ENCODE measurements around the gene SLC9C2. TPM values are rescaled to one million over a fixed set of nuclear protein-coding genes. Genes with fewer than 3 reads are reported as not detected.
"Not testable (repeated sequence)": the region's sequence is repeated elsewhere in the genome, so short reads cannot be mapped to it uniquely, and the experiment has no call there.

The SLC9C2 gene
- total RNA-seq, 1 experiment from 2014 or later = not detected

GRCh38 chr1:173601588-173601987, 1.3 kb downstream of the SLC9C2 start:
- peaks cover 11% of the 10 kb centered on the region for H3K9me3 Mint-ChIP-seq
- no peak overlapping the region for H3K27ac Mint-ChIP-seq
- H3K4me1 Mint-ChIP-seq = no peaks in the 10 kb centered on the region
- H3K36me3 Mint-ChIP-seq = no peaks in the 10 kb centered on the region
- H3K27me3 Mint-ChIP-seq (ENCODE audit: low read depth) = no peaks in the 10 kb centered on the region; the same call in 1 of the 2 replicates
- ChIA-PET POLR2A (no interaction called here), CTCF (no interaction called here)
- ATAC-seq = no peak
- no peak for DNase-seq (ENCODE audit: low spot score)
- H3K4me3 Mint-ChIP-seq = no peak overlapping the region
- TF ChIP-seq GABPB1 (CRISPR knock-in tag; IDR thresholded peaks at IDR 0.05) (no peak), TEAD1 (CRISPR knock-in tag; IDR thresholded peaks at IDR 0.05) (no peak), SMAD4 (CRISPR knock-in tag; IDR thresholded peaks at IDR 0.05) (no peak)

GRCh38 chr1:173596097-173596825, 6.6 kb downstream of the SLC9C2 start:
- no peaks in the 10 kb centered on the region; the same call in 1 of the 2 replicates for H3K27me3 Mint-ChIP-seq (ENCODE audit: low read depth)
- no peaks in the 10 kb centered on the region for H3K36me3 Mint-ChIP-seq
- no peaks in the 10 kb centered on the region for H3K4me1 Mint-ChIP-seq
- no peak for ATAC-seq
- H3K4me3 Mint-ChIP-seq = no peak overlapping the region
- CTCF ChIA-PET = no interaction called here
- H3K27ac Mint-ChIP-seq = no peak overlapping the region
- POLR2A ChIA-PET = no interaction called here
- H3K9me3 Mint-ChIP-seq = peaks cover 10% of the 10 kb centered on the region
- DNase-seq (ENCODE audit: low spot score) = no peak
- no peak for TF ChIP-seq FOXK1 (CRISPR knock-in tag; IDR thresholded peaks at IDR 0.05)
- TF ChIP-seq NFATC4 (CRISPR knock-in tag; IDR thresholded peaks at IDR 0.05) = no peak
- TF ChIP-seq, protein P1, sequence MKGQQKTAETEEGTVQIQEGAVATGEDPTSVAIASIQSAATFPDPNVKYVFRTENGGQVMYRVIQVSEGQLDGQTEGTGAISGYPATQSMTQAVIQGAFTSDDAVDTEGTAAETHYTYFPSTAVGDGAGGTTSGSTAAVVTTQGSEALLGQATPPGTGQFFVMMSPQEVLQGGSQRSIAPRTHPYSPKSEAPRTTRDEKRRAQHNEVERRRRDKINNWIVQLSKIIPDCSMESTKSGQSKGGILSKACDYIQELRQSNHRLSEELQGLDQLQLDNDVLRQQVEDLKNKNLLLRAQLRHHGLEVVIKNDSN (CRISPR knock-in tag; IDR thresholded peaks at IDR 0.05) = no peak
- TF ChIP-seq GRHL2 (CRISPR knock-in tag; IDR thresholded peaks at IDR 0.05; ENCODE audit: insufficient replicate concordance, severe bottlenecking) = no peak
- TF ChIP-seq HMGA2 (CRISPR knock-in tag; IDR thresholded peaks at IDR 0.05) = no peak
- TF ChIP-seq ZNF138 (CRISPR knock-in tag; conservative IDR thresholded peaks at IDR 0.05) = no peak
- no peak for TF ChIP-seq SP1 (CRISPR knock-in tag; conservative IDR thresholded peaks at IDR 0.05)
- TF ChIP-seq, protein P2, sequence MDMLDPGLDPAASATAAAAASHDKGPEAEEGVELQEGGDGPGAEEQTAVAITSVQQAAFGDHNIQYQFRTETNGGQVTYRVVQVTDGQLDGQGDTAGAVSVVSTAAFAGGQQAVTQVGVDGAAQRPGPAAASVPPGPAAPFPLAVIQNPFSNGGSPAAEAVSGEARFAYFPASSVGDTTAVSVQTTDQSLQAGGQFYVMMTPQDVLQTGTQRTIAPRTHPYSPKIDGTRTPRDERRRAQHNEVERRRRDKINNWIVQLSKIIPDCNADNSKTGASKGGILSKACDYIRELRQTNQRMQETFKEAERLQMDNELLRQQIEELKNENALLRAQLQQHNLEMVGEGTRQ (CRISPR knock-in tag; IDR thresholded peaks at IDR 0.05) = no peak
- TF ChIP-seq NFYB (CRISPR knock-in tag; conservative IDR thresholded peaks at IDR 0.05; ENCODE audit: low read depth) = no peak
- no peak for TF ChIP-seq MYBL2 (CRISPR knock-in tag; IDR thresholded peaks at IDR 0.05)
- TF ChIP-seq SOX15 (CRISPR knock-in tag; IDR thresholded peaks at IDR 0.05) = no peak
- no peak for TF ChIP-seq GABPB1 (CRISPR knock-in tag; IDR thresholded peaks at IDR 0.05)

- H3K9me3 Mint-ChIP-seq; ATAC-seq; H3K4me3 Mint-ChIP-seq; POLR2A ChIA-PET; H3K4me1 Mint-ChIP-seq; H3K36me3 Mint-ChIP-seq; H3K27ac Mint-ChIP-seq; H3K27me3 Mint-ChIP-seq (ENCODE audit: low read depth); CTCF ChIA-PET; DNase-seq (ENCODE audit: low spot score): not testable (repeated sequence)
Measured at GRCh38 chr1:173591138-173591537, 11.7 kb downstream of the SLC9C2 start.

DNA sequence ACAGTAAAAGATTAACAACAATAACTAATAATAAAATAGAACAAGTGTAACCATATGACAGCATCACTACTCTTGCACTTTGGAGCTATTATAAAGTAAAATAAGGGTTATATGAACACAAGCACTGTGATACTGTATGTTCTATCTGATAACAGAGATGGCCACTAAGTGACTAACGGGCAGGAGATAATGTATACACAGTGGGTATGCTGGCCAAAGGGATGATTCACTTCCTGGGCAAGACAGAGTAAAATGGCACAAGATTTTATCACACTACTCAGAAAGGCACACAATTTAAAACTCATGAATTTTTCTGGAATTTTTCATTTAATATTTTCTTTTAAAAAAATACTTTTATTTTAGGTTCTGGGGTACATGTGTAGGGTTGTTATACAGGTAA, 12.3 kb downstream of the SLC9C2 start:
- no peak for TF ChIP-seq PRRX2 (CRISPR knock-in tag; IDR thresholded peaks at IDR 0.05)
- TF ChIP-seq FOXJ3 (CRISPR knock-in tag; IDR thresholded peaks at IDR 0.05; ENCODE audit: borderline replicate concordance) = no peak
- no peak for TF ChIP-seq EMX1 (CRISPR knock-in tag; IDR thresholded peaks at IDR 0.05)
- no peak for TF ChIP-seq MYBL2 (CRISPR knock-in tag; IDR thresholded peaks at IDR 0.05)
- no peak for TF ChIP-seq RORB (CRISPR knock-in tag; IDR thresholded peaks at IDR 0.05)
- no peak for TF ChIP-seq JAZF1 (CRISPR knock-in tag; IDR thresholded peaks at IDR 0.05)
- TF ChIP-seq, protein P3, sequence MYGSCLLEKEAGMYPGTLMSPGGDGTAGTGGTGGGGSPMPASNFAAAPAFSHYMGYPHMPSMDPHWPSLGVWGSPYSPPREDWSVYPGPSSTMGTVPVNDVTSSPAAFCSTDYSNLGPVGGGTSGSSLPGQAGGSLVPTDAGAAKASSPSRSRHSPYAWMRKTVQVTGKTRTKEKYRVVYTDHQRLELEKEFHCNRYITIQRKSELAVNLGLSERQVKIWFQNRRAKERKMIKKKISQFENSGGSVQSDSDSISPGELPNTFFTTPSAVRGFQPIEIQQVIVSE (CRISPR knock-in tag; IDR thresholded peaks at IDR 0.05; ENCODE audit: borderline replicate concordance) = no peak
- no peak for TF ChIP-seq FOXP4 (CRISPR knock-in tag; IDR thresholded peaks at IDR 0.05)
- TF ChIP-seq GTF2I (CRISPR knock-in tag; conservative IDR thresholded peaks at IDR 0.05) = no peak
- no peak for TF ChIP-seq ESRRA (CRISPR knock-in tag; IDR thresholded peaks at IDR 0.05; ENCODE audit: borderline replicate concordance)
- no peak for TF ChIP-seq ATF1 (CRISPR knock-in tag; IDR thresholded peaks at IDR 0.05)
- Mint-ChIP-seq H3K27ac (no peak overlapping the region), H3K4me1 (no peaks in the 10 kb centered on the region), H3K36me3 (no peaks in the 10 kb centered on the region), H3K27me3 (ENCODE audit: low read depth) (no peaks in the 10 kb centered on the region), H3K9me3 (peaks cover 5% of the 10 kb centered on the region; the same call in 1 of the 2 replicates), H3K4me3 (no peak overlapping the region)
- DNase-seq (ENCODE audit: low spot score) = no peak
- POLR2A ChIA-PET = no interaction called here
- ATAC-seq = no peak
- CTCF ChIA-PET = no interaction called here
